Neural crest cell (in vitro differentiated cells): ENCODE results near the gene PRSS27. TPM values are rescaled to one million over a fixed set of nuclear protein-coding genes. Genes with fewer than 3 reads are reported as not detected.
A peak's percentile ranks its signal among the peaks of the same experiment; 100 is the strongest.

Source experiments
- DNase-seq: peaks from one replicate; pipeline ENCODE4 v3.0.0; 2021; ENCODE audit warnings: low read depth, mixed read lengths, low spot score
- H3K27ac Mint-ChIP-seq: one replicate; pipeline ENCODE4 v1.8.0; 2021; ENCODE audit warnings: mild to moderate bottlenecking, mixed read lengths; ENCODE audit not compliant: unreplicated experiment
- H3K27me3 Mint-ChIP-seq: 2 replicates; pipeline ENCODE4 v1.8.0; 2021; ENCODE audit warnings: low read depth, mild to moderate bottlenecking, mixed read lengths
- H3K36me3 Mint-ChIP-seq: 2 replicates; pipeline ENCODE4 v1.8.0; 2021; ENCODE audit warnings: low read depth, mild to moderate bottlenecking, mixed read lengths
- H3K4me1 Mint-ChIP-seq: 2 replicates; pipeline ENCODE4 v1.8.0; 2021; ENCODE audit warnings: mixed read lengths
- H3K4me3 Mint-ChIP-seq: one replicate; pipeline ENCODE4 v1.8.0; 2021; ENCODE audit warnings: mild to moderate bottlenecking, mixed read lengths
- H3K9me3 Mint-ChIP-seq: 2 replicates; pipeline ENCODE4 v1.8.0; 2021; ENCODE audit warnings: mixed read lengths
- CTCF ChIP-seq: fragments of 200-600 bp; sonication (generic); conservative IDR thresholded peaks from 2 replicates; pipeline ENCODE4 v1.5.0; 2021; ENCODE audit warnings: antibody characterized with exemption, mild to moderate bottlenecking
- total RNA-seq: library from RNA; stranded (reverse); gene quantifications from 2 replicates; pipeline ENCODE4 v1.2.1, GENCODE V29; 2021

PRSS27 gene
- total RNA-seq, 1 donor from 2014 or later = 7.8 TPM

- Mint-ChIP-seq H3K36me3 (no peaks in the 10 kb centered on the region), H3K4me1 (no peaks in the 10 kb centered on the region), H3K9me3 (no peaks in the 10 kb centered on the region), H3K27ac (no peak overlapping the region), H3K4me3 (peak overlapping the region; percentile 85), H3K27me3 (peaks cover 8% of the 10 kb centered on the region)
- peak; percentile 85 for DNase-seq
- peak; percentile 86 for TF ChIP-seq CTCF
Observed at GRCh38 chr16:2720719-2721633, 952 bp upstream of the PRSS27 start.

- Mint-ChIP-seq H3K36me3 (no peaks in the 10 kb centered on the region), H3K4me3 (no peak overlapping the region)
Observed at GRCh38 chr16:2719328-2720063, 528 bp downstream of the PRSS27 start.

GRCh38 chr16:2717383-2718263 lies 2.4 kb downstream of the PRSS27 start:
- TF ChIP-seq CTCF = no peak
- H3K4me3 Mint-ChIP-seq = no peak overlapping the region
- H3K36me3 Mint-ChIP-seq = no peaks in the 10 kb centered on the region
- no peaks in the 10 kb centered on the region for H3K4me1 Mint-ChIP-seq
- H3K27me3 Mint-ChIP-seq = peaks cover 8% of the 10 kb centered on the region
- DNase-seq = no peak
- H3K27ac Mint-ChIP-seq = no peak overlapping the region
- no peaks in the 10 kb centered on the region for H3K9me3 Mint-ChIP-seq

More at GRCh38 chr16:2719328-2720063, 528 bp downstream of the PRSS27 start:
- H3K27me3 Mint-ChIP-seq = peaks cover 13% of the 10 kb centered on the region
- no peaks in the 10 kb centered on the region for H3K4me1 Mint-ChIP-seq
- H3K27ac Mint-ChIP-seq = no peak overlapping the region
- no peak for TF ChIP-seq CTCF
- H3K9me3 Mint-ChIP-seq = no peaks in the 10 kb centered on the region
- no peak for DNase-seq

- no peaks in the 10 kb centered on the region for H3K36me3 Mint-ChIP-seq
- no peak for TF ChIP-seq CTCF
Observed at GRCh38 chr16:2716948-2717347, 3.1 kb downstream of the PRSS27 start.

More at GRCh38 chr16:2716948-2717347, 3.1 kb downstream of the PRSS27 start:
- Mint-ChIP-seq H3K9me3 (no peaks in the 10 kb centered on the region), H3K27me3 (peaks cover 8% of the 10 kb centered on the region), H3K27ac (no peak overlapping the region), H3K4me3 (no peak overlapping the region), H3K4me1 (no peaks in the 10 kb centered on the region)
- DNase-seq = no peak
